Liver (tissue), 9 donors: Measurements from ENCODE around the gene DPEP2. TPM values are rescaled to one million over a fixed set of nuclear protein-coding genes. Genes with fewer than 3 reads are reported as not detected.

ENCODE experiments used
- DNase-seq: peaks from one replicate; pipeline ENCODE4 v3.0.0-alpha.2; 2017; ENCODE audit warnings: low spot score
- H3K27ac ChIP-seq, 2 donors: one replicate each; pipeline ENCODE4 v1.7.0; 2013; ENCODE audit warnings: inconsistent platforms in 2 of 2, low read length in 2 of 2, control low read depth in 1 of 2, low read depth in 1 of 2, mild to moderate bottlenecking in 1 of 2
- H3K27me3 ChIP-seq, 4 donors: one replicate each; pipeline versions ENCODE4 v1.6.1 to v1.7.0; 2013; ENCODE audit warnings: low read length in 3 of 4, inconsistent platforms in 1 of 4, mild to moderate bottlenecking in 1 of 4, moderate library complexity in 1 of 4; ENCODE audit not compliant: control insufficient read depth in 4 of 4, insufficient read depth in 4 of 4
- H3K36me3 ChIP-seq, 4 donors: one replicate each; pipeline versions ENCODE4 v1.6.1 to v1.7.0; 2013; ENCODE audit warnings: low read length in 3 of 4, mild to moderate bottlenecking in 3 of 4, low read depth in 1 of 4, moderate library complexity in 1 of 4; ENCODE audit not compliant: control insufficient read depth in 4 of 4, insufficient read depth in 3 of 4
- H3K4me1 ChIP-seq, 4 donors: one replicate each; pipeline versions ENCODE4 v1.6.1 to v1.7.0; 2013; ENCODE audit warnings: low read length in 3 of 4, mild to moderate bottlenecking in 3 of 4, moderate library complexity in 1 of 4; ENCODE audit not compliant: control insufficient read depth in 4 of 4, insufficient read depth in 4 of 4
- H3K4me3 ChIP-seq, 3 donors: one replicate each; pipeline versions ENCODE4 v1.6.1 to v1.7.0; 2013; ENCODE audit warnings: low read length in 3 of 3, control low read depth in 1 of 3, low read depth in 1 of 3, mild to moderate bottlenecking in 1 of 3
- H3K9ac ChIP-seq, 2 donors: one replicate each; pipeline ENCODE4 v1.7.0; 2013; ENCODE audit warnings: low read length in 2 of 2, mild to moderate bottlenecking in 2 of 2, moderate library complexity in 2 of 2, control low read depth in 1 of 2, low read depth in 1 of 2
- H3K9me3 ChIP-seq, 4 donors: one replicate each; pipeline versions ENCODE4 v1.6.1 to v1.7.0; 2013; ENCODE audit warnings: low read length in 3 of 4; ENCODE audit not compliant: control insufficient read depth in 4 of 4
- EGR1 ChIP-seq, 2 donors: IDR thresholded peaks; 2 replicates each; pipeline ENCODE4 v1.6.1; 2016 to 2018; ENCODE audit warnings: antibody characterized with exemption in 2 of 2, low read depth in 2 of 2
- FOXA1 ChIP-seq: IDR thresholded peaks from 2 replicates; pipeline ENCODE4 v1.6.1; 2016; ENCODE audit warnings: antibody characterized with exemption
- FOXA2 ChIP-seq: IDR thresholded peaks from 2 replicates; pipeline ENCODE4 v1.6.1; 2016; ENCODE audit warnings: antibody characterized with exemption
- GABPA ChIP-seq, 2 donors: IDR thresholded peaks in 1 of 2; conservative IDR thresholded peaks in 1 of 2; 2 replicates each; pipeline ENCODE4 v1.6.1; 2016; ENCODE audit warnings: antibody characterized with exemption in 2 of 2, mild to moderate bottlenecking in 1 of 2, moderate library complexity in 1 of 2
- HNF4A ChIP-seq, 2 donors: conservative IDR thresholded peaks; 2 replicates each; pipeline ENCODE4 v1.6.1; 2016; ENCODE audit warnings: antibody characterized with exemption in 2 of 2, mild to moderate bottlenecking in 2 of 2
- JUND ChIP-seq, 2 donors: IDR thresholded peaks; 2 replicates each; pipeline ENCODE4 v1.6.1; 2016; ENCODE audit warnings: antibody characterized with exemption in 2 of 2
- NR2F2 ChIP-seq: IDR thresholded peaks from 2 replicates; pipeline ENCODE4 v1.6.1; 2016; ENCODE audit warnings: antibody characterized with exemption
- RAD21 ChIP-seq, 2 donors: IDR thresholded peaks; 2 replicates each; pipeline ENCODE4 v1.6.1; 2016; ENCODE audit warnings: antibody characterized with exemption in 2 of 2, mild to moderate bottlenecking in 2 of 2
- RXRA ChIP-seq, 2 donors: IDR thresholded peaks; 2 replicates each; pipeline ENCODE4 v1.6.1; 2017 to 2018; ENCODE audit warnings: antibody characterized with exemption in 2 of 2, mild to moderate bottlenecking in 1 of 2
- SP1 ChIP-seq: IDR thresholded peaks from 2 replicates; pipeline ENCODE4 v1.6.1; 2018; ENCODE audit warnings: antibody characterized with exemption, mild to moderate bottlenecking
- TAF1 ChIP-seq: conservative IDR thresholded peaks from 2 replicates; pipeline ENCODE4 v1.6.1; 2016; ENCODE audit warnings: antibody characterized with exemption, mild to moderate bottlenecking
- YY1 ChIP-seq: IDR thresholded peaks from 2 replicates; pipeline ENCODE4 v1.6.1; 2016; ENCODE audit warnings: antibody characterized with exemption, mild to moderate bottlenecking
- WGBS: extraction: QIAGEN DNeasy Blood & Tissue Kit; methylation state at CpG from one replicate; pipeline ENCODE4 v1.1.7; 2013; 5-methylcytosine and 5-hydroxymethylcytosine counted together
- polyA plus RNA-seq, 2 donors: library from polyadenylated mRNA; stranded (reverse) in 1 of 2; unstranded in 1 of 2; fragments of 200-250 nt in 1 of 2; fragments of >200 nt in 1 of 2; fragmentation: Nextera tagmentation in 1 of 2; extraction: Ambion mirVana in 1 of 2; gene quantifications; one replicate each; pipeline versions ENCODE4 v1.2.1 to v1.2.3, GENCODE V29; 2013 to 2015
- total RNA-seq, 2 donors: library from RNA; depleted of rRNA; stranded (reverse); fragments of >200 nt; gene quantifications; one replicate each; pipeline ENCODE4 v1.2.3, GENCODE V29; 2014
- TF ChIP-seq, protein P1 (sequence below): IDR thresholded peaks from 2 replicates; pipeline ENCODE4 v1.6.1; 2016; ENCODE audit warnings: antibody characterized with exemption, mild to moderate bottlenecking
- TF ChIP-seq, protein P2 (sequence below): IDR thresholded peaks from 2 replicates; pipeline ENCODE4 v1.6.1; 2016; ENCODE audit warnings: antibody characterized with exemption
- TF ChIP-seq, protein P3 (sequence below): IDR thresholded peaks from 2 replicates; pipeline ENCODE4 v1.6.1; 2016; ENCODE audit warnings: antibody characterized with exemption
- donor health status: healthy.
- donor health status: healthy.
- donor health status: healthy.
- donor health status: healthy.
- donor health status: healthy.

Gene DPEP2
- total and polyA plus RNA-seq, 4 donors, result 1.4 to 2.4 (median 1.9) TPM

DNA sequence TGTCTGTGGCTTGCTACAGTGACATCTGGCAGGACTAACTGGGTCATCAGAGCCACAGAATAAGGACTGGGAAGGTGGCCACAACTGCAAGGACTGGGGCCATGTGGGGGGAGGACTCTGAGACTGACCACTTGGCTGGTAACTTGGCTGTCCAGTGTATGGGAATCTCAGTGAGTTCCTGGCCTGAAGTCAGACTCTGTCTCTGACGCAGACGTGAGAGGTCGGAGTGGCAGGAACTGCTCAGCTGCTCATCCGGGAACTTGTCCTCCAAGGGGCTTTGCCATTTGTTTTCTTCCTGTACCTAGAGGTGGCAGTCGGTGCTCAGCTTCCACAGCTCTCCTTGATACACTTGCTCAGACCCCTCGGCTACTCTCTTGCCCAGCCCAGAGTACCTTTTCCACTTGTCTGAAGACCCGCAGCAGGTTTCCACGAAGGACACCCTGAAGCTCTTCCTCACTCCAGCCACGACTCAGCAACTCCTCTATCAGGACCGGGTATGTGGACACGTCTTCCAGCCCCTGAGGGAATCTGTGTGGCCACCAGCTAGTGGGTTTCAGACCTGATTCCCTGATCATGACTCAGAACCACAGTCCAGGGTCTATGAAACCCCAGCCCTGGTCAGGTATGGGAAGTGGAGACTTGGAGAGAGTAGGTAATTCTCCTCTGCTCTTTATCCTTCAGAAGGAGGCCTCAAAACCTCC, 11.7 kb downstream of the DPEP2 start:
- WGBS, result 76% methylated on average over 11 of the region's 11 CpGs
- no peak overlapping the region for H3K9ac ChIP-seq
- H3K36me3 ChIP-seq, result no peaks in the 10 kb centered on the region
- no peaks in the 10 kb centered on the region for H3K27me3 ChIP-seq
- TF ChIP-seq, protein P1, sequence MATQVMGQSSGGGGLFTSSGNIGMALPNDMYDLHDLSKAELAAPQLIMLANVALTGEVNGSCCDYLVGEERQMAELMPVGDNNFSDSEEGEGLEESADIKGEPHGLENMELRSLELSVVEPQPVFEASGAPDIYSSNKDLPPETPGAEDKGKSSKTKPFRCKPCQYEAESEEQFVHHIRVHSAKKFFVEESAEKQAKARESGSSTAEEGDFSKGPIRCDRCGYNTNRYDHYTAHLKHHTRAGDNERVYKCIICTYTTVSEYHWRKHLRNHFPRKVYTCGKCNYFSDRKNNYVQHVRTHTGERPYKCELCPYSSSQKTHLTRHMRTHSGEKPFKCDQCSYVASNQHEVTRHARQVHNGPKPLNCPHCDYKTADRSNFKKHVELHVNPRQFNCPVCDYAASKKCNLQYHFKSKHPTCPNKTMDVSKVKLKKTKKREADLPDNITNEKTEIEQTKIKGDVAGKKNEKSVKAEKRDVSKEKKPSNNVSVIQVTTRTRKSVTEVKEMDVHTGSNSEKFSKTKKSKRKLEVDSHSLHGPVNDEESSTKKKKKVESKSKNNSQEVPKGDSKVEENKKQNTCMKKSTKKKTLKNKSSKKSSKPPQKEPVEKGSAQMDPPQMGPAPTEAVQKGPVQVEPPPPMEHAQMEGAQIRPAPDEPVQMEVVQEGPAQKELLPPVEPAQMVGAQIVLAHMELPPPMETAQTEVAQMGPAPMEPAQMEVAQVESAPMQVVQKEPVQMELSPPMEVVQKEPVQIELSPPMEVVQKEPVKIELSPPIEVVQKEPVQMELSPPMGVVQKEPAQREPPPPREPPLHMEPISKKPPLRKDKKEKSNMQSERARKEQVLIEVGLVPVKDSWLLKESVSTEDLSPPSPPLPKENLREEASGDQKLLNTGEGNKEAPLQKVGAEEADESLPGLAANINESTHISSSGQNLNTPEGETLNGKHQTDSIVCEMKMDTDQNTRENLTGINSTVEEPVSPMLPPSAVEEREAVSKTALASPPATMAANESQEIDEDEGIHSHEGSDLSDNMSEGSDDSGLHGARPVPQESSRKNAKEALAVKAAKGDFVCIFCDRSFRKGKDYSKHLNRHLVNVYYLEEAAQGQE, result peak; percentile 67
- TF ChIP-seq FOXA1, result no peak
- H3K27ac ChIP-seq, result peak overlapping the region; percentile 29 to 40
- no peak overlapping the region for H3K4me3 ChIP-seq
- no peaks in the 10 kb centered on the region for H3K4me1 ChIP-seq
- no peak for DNase-seq
- H3K9me3 ChIP-seq, result no peaks in the 10 kb centered on the region

DNA sequence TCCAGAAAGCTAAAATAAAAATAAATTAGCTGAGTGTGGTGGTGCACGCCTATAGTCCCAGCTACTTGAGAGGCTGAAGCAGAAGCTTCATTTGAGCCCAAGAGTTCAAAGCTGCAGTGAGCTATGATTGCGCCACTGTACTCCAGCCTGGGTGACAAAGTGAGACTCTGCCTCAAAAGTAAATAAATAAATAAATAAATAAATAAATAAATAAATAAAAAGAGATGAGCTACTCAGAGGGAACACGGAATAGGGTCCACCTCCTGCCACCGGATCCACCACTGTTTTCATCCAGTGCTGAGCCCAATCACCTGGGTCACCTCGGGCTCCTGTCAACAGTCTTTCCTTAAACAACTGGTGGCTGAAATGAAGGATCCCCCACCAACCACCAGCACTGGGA, 12.3 kb downstream of the DPEP2 start:
- 91% methylated on average over 5 of the region's 5 CpGs for WGBS
- TF ChIP-seq GABPA (IDR thresholded peaks at IDR 0.05 in 1 of 2, conservative IDR thresholded peaks at IDR 0.05 in 1 of 2), result no peak
- TF ChIP-seq RAD21 (IDR thresholded peaks at IDR 0.05), result no peak
- no peak for TF ChIP-seq EGR1 (IDR thresholded peaks at IDR 0.05; ENCODE audit: low read depth in 2 of 2)
- TF ChIP-seq JUND (IDR thresholded peaks at IDR 0.05), result no peak
- TF ChIP-seq YY1, result no peak
- no peak for TF ChIP-seq NR2F2
- no peak for TF ChIP-seq FOXA1
- no peak for TF ChIP-seq HNF4A (conservative IDR thresholded peaks at IDR 0.05)
- TF ChIP-seq SP1, result no peak
- TF ChIP-seq RXRA (IDR thresholded peaks at IDR 0.05), result no peak
- TF ChIP-seq, protein P2, sequence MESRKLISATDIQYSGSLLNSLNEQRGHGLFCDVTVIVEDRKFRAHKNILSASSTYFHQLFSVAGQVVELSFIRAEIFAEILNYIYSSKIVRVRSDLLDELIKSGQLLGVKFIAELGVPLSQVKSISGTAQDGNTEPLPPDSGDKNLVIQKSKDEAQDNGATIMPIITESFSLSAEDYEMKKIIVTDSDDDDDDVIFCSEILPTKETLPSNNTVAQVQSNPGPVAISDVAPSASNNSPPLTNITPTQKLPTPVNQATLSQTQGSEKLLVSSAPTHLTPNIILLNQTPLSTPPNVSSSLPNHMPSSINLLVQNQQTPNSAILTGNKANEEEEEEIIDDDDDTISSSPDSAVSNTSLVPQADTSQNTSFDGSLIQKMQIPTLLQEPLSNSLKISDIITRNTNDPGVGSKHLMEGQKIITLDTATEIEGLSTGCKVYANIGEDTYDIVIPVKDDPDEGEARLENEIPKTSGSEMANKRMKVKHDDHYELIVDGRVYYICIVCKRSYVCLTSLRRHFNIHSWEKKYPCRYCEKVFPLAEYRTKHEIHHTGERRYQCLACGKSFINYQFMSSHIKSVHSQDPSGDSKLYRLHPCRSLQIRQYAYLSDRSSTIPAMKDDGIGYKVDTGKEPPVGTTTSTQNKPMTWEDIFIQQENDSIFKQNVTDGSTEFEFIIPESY, result no peak
- TF ChIP-seq, protein P3, sequence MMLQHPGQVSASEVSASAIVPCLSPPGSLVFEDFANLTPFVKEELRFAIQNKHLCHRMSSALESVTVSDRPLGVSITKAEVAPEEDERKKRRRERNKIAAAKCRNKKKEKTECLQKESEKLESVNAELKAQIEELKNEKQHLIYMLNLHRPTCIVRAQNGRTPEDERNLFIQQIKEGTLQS, result no peak
- no peak for TF ChIP-seq FOXA2
- TF ChIP-seq, protein P1, result no peak
- no peak for TF ChIP-seq TAF1
- Histone ChIP-seq H3K9me3 (no peaks in the 10 kb centered on the region), H3K4me1 (no peaks in the 10 kb centered on the region), H3K4me3 (no peak overlapping the region), H3K9ac (no peak overlapping the region), H3K36me3 (no peaks in the 10 kb centered on the region), H3K27me3 (no peaks in the 10 kb centered on the region), H3K27ac (peak overlapping the region in 1 of 2 donors; percentile 29)
- no peak for DNase-seq
